Measurements from ENCODE around the gene RHBDD3.

GRCh38 chr22:29244785-29245625, 22.8 kb downstream of the RHBDD3 start:
- TF ChIP-seq POLR2AphosphoS5 (IDR thresholded peaks at IDR 0.05; ENCODE audit: low read depth, low read length): no peak
- TF ChIP-seq POLR2A (IDR thresholded peaks at IDR 0.05; ENCODE audit: low read depth, low read length): no peak
